GDM1 (cell line): ENCODE data around the gene ZFAND3.
"Not testable (repeated sequence)": the region's sequence is repeated elsewhere in the genome, so short reads cannot be mapped to it uniquely, and the experiment has no call there.

Source experiments
- DNase-seq: peaks from one replicate; lab custom pipeline; 2025; lab: John Stamatoyannopoulos, UW

The ZFAND3 gene

GRCh38 chr6:38049861-38050397 lies 230.4 kb downstream of the ZFAND3 start:
- not testable (repeated sequence) for DNase-seq

GRCh38 chr6:38051819-38052434 lies 232.4 kb downstream of the ZFAND3 start:
- no peak for DNase-seq

GRCh38 chr6:38054527-38055202 lies 235.1 kb downstream of the ZFAND3 start:
- DNase-seq: no peak

- no peak for DNase-seq
These were observed 235.7 kb downstream of the ZFAND3 start for GRCh38 chr6:38055203-38055589.

GRCh38 chr6:38056361-38056760 lies 236.8 kb downstream of the ZFAND3 start:
- DNase-seq: no peak

GRCh38 chr6:38057994-38058393 lies 238.5 kb downstream of the ZFAND3 start:
- DNase-seq: no peak

- DNase-seq: no peak
These were observed 242.5 kb downstream of the ZFAND3 start for GRCh38 chr6:38062066-38062465.

GRCh38 chr6:38063973-38064372 lies 244.4 kb downstream of the ZFAND3 start:
- no peak for DNase-seq

- no peak for DNase-seq
These were observed 244.9 kb downstream of the ZFAND3 start for GRCh38 chr6:38064431-38064830.

GRCh38 chr6:38065734-38066305 lies 246.3 kb downstream of the ZFAND3 start:
- no peak for DNase-seq

GRCh38 chr6:38067263-38067980 lies 247.9 kb downstream of the ZFAND3 start:
- DNase-seq: no peak

- DNase-seq: no peak
These were observed 249.5 kb downstream of the ZFAND3 start for GRCh38 chr6:38068854-38069590.

GRCh38 chr6:38077488-38078030 lies 258.0 kb downstream of the ZFAND3 start:
- DNase-seq: no peak

GRCh38 chr6:38078671-38079070 lies 259.1 kb downstream of the ZFAND3 start:
- no peak for DNase-seq

GRCh38 chr6:38079107-38079506 lies 259.6 kb downstream of the ZFAND3 start:
- no peak for DNase-seq

GRCh38 chr6:38079537-38079936 lies 260.0 kb downstream of the ZFAND3 start:
- no peak for DNase-seq

GRCh38 chr6:38080360-38080759 lies 260.8 kb downstream of the ZFAND3 start:
- no peak for DNase-seq

GRCh38 chr6:38080889-38081288 lies 261.4 kb downstream of the ZFAND3 start:
- DNase-seq: no peak

- no peak for DNase-seq
These were observed 265.5 kb downstream of the ZFAND3 start for GRCh38 chr6:38085031-38085430.

GRCh38 chr6:38086346-38086745 lies 266.8 kb downstream of the ZFAND3 start:
- no peak for DNase-seq

GRCh38 chr6:38088010-38088409 lies 268.5 kb downstream of the ZFAND3 start:
- DNase-seq: no peak

GRCh38 chr6:38088829-38089228 lies 269.3 kb downstream of the ZFAND3 start:
- no peak for DNase-seq
